Vagina (tissue), 2 donors: ENCODE measurements around the gene DENND4B.

Experiments used
- CTCF ChIP-seq, 3 experiments: fragments of 450-650 bp in 2 of 3; fragments of 200-600 bp in 1 of 3; sonication (generic) in 1 of 3; IDR thresholded peaks; one replicate each; pipeline ENCODE4 v1.5.1; 2017 to 2019; ENCODE audit warnings: antibody characterized with exemption in 3 of 3, mild to moderate bottlenecking in 2 of 3, moderate library complexity in 2 of 3
- POLR2A ChIP-seq, 2 donors: fragments of 450-650 bp; IDR thresholded peaks; one replicate each; pipeline ENCODE4 v1.6.1; 2017; ENCODE audit warnings: antibody characterized with exemption in 2 of 2, mild to moderate bottlenecking in 2 of 2, moderate library complexity in 2 of 2

GRCh38 chr1:153881751-153882150, 64.8 kb downstream of the DENND4B start:
- TF ChIP-seq CTCF (IDR thresholded peaks at IDR 0.05) (no peak), POLR2A (IDR thresholded peaks at IDR 0.05) (no peak)
